Nephron (organoid): ENCODE results near the gene CFAP100.

Experiments
- H3K27ac Mint-ChIP-seq, 3 experiments: 2 replicates each; pipeline ENCODE4 v1.8.0; 2020; ENCODE audit warnings: mixed read lengths in 3 of 3, mild to moderate bottlenecking in 2 of 3, moderate library complexity in 1 of 3
- H3K27me3 Mint-ChIP-seq: 2 replicates; pipeline ENCODE4 v1.8.0; 2021; ENCODE audit warnings: low read depth, mild to moderate bottlenecking, moderate library complexity, mixed read lengths
- H3K36me3 Mint-ChIP-seq: 2 replicates; pipeline ENCODE4 v1.8.0; 2020; ENCODE audit warnings: low read depth, mixed read lengths
- H3K4me1 Mint-ChIP-seq: 2 replicates; pipeline ENCODE4 v1.8.0; 2020; ENCODE audit warnings: mixed read lengths
- H3K4me3 Mint-ChIP-seq, 3 experiments: 2 replicates each; pipeline ENCODE4 v1.8.0; 2020; ENCODE audit warnings: mild to moderate bottlenecking in 3 of 3, mixed read lengths in 3 of 3, moderate library complexity in 2 of 3
- H3K9me3 Mint-ChIP-seq: 2 replicates; pipeline ENCODE4 v1.8.0; 2020; ENCODE audit warnings: mixed read lengths
- TF ChIP-seq, protein P1 (sequence below), 3 experiments: fragments of 200-600 bp; sonication (generic); IDR thresholded peaks; one replicate each; pipeline ENCODE4 v1.5.0; 2021; ENCODE audit warnings: antibody characterized with exemption in 3 of 3; ENCODE audit not compliant: unreplicated experiment in 3 of 3

Gene CFAP100

DNA sequence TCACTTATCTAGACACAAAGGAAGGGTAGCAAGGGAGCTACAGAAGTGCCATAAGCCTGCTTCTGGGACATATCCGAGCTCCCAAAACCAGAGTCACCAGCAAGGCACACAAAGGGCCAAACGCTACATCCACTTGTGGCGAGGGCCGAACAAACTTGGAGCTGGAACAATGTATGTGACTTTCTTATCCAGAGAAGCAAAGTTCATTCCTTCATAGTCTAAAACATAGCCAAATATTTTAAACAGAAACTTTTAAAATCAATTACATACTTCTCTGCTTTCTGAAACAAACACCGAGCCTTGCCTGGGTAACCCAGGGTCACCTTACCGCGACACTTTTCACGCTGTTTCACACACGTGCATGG lies 65.0 kb downstream of the CFAP100 start:
- TF ChIP-seq, protein P1, sequence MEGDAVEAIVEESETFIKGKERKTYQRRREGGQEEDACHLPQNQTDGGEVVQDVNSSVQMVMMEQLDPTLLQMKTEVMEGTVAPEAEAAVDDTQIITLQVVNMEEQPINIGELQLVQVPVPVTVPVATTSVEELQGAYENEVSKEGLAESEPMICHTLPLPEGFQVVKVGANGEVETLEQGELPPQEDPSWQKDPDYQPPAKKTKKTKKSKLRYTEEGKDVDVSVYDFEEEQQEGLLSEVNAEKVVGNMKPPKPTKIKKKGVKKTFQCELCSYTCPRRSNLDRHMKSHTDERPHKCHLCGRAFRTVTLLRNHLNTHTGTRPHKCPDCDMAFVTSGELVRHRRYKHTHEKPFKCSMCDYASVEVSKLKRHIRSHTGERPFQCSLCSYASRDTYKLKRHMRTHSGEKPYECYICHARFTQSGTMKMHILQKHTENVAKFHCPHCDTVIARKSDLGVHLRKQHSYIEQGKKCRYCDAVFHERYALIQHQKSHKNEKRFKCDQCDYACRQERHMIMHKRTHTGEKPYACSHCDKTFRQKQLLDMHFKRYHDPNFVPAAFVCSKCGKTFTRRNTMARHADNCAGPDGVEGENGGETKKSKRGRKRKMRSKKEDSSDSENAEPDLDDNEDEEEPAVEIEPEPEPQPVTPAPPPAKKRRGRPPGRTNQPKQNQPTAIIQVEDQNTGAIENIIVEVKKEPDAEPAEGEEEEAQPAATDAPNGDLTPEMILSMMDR (IDR thresholded peaks at IDR 0.05; ENCODE audit: unreplicated experiment in 3 of 3) = no peak
- Mint-ChIP-seq H3K36me3 (peaks cover 53% of the 10 kb centered on the region), H3K9me3 (no peaks in the 10 kb centered on the region), H3K27ac (no peak overlapping the region), H3K4me3 (no peak overlapping the region), H3K4me1 (peaks cover 9% of the 10 kb centered on the region), H3K27me3 (no peaks in the 10 kb centered on the region)

DNA sequence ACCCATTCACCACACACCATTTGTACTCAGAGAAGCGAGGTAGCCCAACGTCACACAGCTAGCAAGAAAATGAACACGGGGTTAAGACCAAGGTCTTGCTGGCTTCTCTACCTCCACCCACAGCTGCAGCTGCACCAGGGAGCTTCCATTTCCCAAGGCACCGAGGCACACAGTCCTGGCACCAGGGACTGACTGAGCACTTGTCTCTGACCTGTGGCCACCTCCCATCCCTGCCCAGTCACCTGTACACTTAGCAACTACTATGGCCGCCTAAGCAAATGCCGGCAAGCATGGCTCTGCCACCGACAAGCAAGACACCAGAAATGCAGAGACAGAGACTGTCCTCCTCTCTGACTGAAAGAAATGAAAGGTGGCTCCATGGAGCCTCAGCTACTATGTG lies 65.7 kb downstream of the CFAP100 start:
- TF ChIP-seq, protein P1 (IDR thresholded peaks at IDR 0.05; ENCODE audit: unreplicated experiment in 3 of 3) = no peak
- Mint-ChIP-seq H3K9me3 (no peaks in the 10 kb centered on the region), H3K4me1 (peaks cover 9% of the 10 kb centered on the region), H3K27ac (no peak overlapping the region), H3K36me3 (peaks cover 52% of the 10 kb centered on the region), H3K4me3 (no peak overlapping the region), H3K27me3 (no peaks in the 10 kb centered on the region)

DNA sequence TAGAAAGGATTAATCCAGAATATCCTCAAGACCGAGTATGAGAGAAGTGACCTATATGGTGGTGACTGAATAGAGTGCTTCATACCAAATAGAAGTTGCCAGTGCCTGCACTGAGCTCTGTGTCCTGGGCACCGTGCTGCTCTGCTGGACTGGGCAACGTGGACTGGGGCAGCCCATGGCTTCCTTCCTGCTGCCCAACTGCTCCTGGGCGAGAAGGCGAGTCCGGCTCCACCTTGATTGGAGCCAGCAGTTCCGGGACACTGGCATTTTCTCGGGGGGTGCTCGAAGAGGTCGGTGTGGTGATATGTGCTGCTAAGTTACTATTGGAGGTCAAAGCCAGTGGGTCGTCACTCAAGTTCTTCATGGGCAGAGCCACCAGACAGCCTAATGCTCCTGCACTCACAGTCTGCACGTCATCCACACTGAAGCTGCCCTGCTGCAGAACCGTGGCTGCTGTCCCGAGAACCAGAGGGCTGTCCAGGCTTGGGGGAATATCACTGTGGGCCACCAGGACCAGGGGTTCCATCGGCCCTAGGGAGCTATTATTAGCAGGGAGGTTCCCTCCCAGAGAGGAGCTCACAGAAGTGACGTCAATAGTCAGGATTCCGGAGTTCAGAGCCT lies 66.9 kb downstream of the CFAP100 start:
- no peaks in the 10 kb centered on the region for H3K27me3 Mint-ChIP-seq
- H3K9me3 Mint-ChIP-seq = no peaks in the 10 kb centered on the region
- no peak overlapping the region for H3K27ac Mint-ChIP-seq
- TF ChIP-seq, protein P1 (IDR thresholded peaks at IDR 0.05; ENCODE audit: unreplicated experiment in 3 of 3) = no peak
- H3K36me3 Mint-ChIP-seq = peaks cover 58% of the 10 kb centered on the region
- peaks cover 9% of the 10 kb centered on the region for H3K4me1 Mint-ChIP-seq
- no peak overlapping the region for H3K4me3 Mint-ChIP-seq

DNA sequence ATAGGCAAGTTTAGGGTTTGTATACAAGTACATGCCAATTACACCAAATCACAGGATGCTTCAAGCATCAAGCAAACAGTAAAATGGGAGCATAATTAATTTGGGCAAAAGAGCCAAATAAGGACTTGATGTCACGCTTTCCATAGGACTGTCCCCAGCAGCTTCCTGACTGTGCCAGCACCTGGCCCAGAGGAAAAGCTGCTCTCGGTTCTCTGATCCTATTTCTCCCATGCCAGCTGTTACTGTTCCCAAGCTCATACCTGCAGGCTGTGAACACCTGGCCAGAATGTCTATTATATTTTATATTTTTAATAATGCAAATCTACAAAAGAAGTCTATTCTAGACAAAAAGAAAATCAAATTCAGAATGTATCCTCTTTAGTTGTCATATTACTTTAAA lies 68.8 kb downstream of the CFAP100 start:
- TF ChIP-seq, protein P1 (IDR thresholded peaks at IDR 0.05; ENCODE audit: unreplicated experiment in 3 of 3) = no peak
- H3K27ac Mint-ChIP-seq = no peak overlapping the region
- no peaks in the 10 kb centered on the region for H3K9me3 Mint-ChIP-seq
- no peaks in the 10 kb centered on the region for H3K27me3 Mint-ChIP-seq
- peaks cover 9% of the 10 kb centered on the region for H3K4me1 Mint-ChIP-seq
- no peak overlapping the region for H3K4me3 Mint-ChIP-seq
- peaks cover 57% of the 10 kb centered on the region for H3K36me3 Mint-ChIP-seq

DNA sequence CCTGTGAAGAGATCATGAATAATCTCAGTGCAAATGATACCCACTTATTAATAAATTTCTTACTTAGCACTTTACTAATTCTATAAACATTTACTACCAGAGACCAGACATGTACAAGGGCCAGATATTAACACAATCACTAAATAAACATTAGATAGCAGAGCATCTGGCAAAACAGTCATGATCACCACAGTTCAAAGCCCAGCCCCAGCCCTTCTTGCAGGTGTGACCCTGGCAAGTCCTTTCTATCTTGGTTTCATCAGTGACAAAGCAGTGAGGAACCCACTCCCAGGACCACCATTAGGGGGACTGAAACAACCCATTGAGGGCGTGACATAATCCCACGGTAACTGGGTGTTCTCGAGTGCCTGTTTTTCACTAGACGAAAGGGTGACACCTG lies 69.4 kb downstream of the CFAP100 start:
- Mint-ChIP-seq H3K27me3 (no peaks in the 10 kb centered on the region), H3K27ac (no peak overlapping the region), H3K9me3 (no peaks in the 10 kb centered on the region), H3K36me3 (peaks cover 60% of the 10 kb centered on the region), H3K4me1 (peaks cover 9% of the 10 kb centered on the region), H3K4me3 (no peak overlapping the region)
- TF ChIP-seq, protein P1 (IDR thresholded peaks at IDR 0.05; ENCODE audit: unreplicated experiment in 3 of 3) = no peak

DNA sequence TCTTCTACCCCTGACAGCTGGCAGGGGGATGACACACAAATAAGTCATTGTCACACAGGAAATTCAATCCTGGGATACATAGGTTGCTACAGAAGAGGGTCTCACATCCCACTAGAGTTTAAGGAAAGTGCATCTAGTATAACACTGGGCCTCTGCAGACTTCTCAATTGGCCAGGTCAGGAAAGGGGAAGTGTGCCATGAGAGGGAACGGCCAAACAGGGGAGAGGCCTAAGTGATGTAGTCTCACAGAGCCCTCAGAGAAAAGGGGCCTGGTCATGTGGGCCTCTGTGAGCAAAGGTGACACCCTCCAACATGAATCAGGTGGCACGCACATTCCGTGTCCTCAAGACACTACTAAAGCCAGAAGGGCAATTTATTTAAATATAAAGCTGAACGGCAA lies 69.8 kb downstream of the CFAP100 start:
- Mint-ChIP-seq H3K4me3 (no peak overlapping the region), H3K9me3 (no peaks in the 10 kb centered on the region), H3K27me3 (no peaks in the 10 kb centered on the region), H3K36me3 (peaks cover 64% of the 10 kb centered on the region), H3K27ac (no peak overlapping the region), H3K4me1 (peaks cover 9% of the 10 kb centered on the region)
- TF ChIP-seq, protein P1 (IDR thresholded peaks at IDR 0.05; ENCODE audit: unreplicated experiment in 3 of 3) = no peak
